NCI-H2029 treated with DMSO at 0.1 percent for 48 hours (cell line): ENCODE measurements around the gene SOX1.

Experiments
- DNase-seq: peaks from one replicate; lab custom pipeline; 2025; lab: John Stamatoyannopoulos, UW

Gene SOX1

GRCh38 chr13:112067116-112067741, at the start of gene SOX1:
Gene SOX1 (plus strand): TSS chr13:112067149. CDS start chr13:112067659, 510 bp downstream.
- DNase-seq: no peak

GRCh38 chr13:112024577-112024976, 42.4 kb upstream of the SOX1 start:
- DNase-seq: no peak

- no peak for DNase-seq
Observed at GRCh38 chr13:112027250-112027649, 39.7 kb upstream of the SOX1 start.

GRCh38 chr13:112028481-112028880, 38.5 kb upstream of the SOX1 start:
- no peak for DNase-seq

GRCh38 chr13:112029143-112029542, 37.8 kb upstream of the SOX1 start:
- DNase-seq: no peak

- DNase-seq: no peak
Observed at GRCh38 chr13:112032186-112032993, 34.6 kb upstream of the SOX1 start.

GRCh38 chr13:112034231-112034630, 32.7 kb upstream of the SOX1 start:
- no peak for DNase-seq

- DNase-seq: no peak
Observed at GRCh38 chr13:112034846-112035245, 32.1 kb upstream of the SOX1 start.

GRCh38 chr13:112042496-112042895, 24.5 kb upstream of the SOX1 start:
- no peak for DNase-seq

GRCh38 chr13:112052213-112052612, 14.7 kb upstream of the SOX1 start:
- DNase-seq: no peak

- no peak for DNase-seq
Observed at GRCh38 chr13:112053167-112053743, 13.7 kb upstream of the SOX1 start.

GRCh38 chr13:112053744-112054615, 13.0 kb upstream of the SOX1 start:
- DNase-seq: no peak

- no peak for DNase-seq
Observed at GRCh38 chr13:112054616-112055015, 12.3 kb upstream of the SOX1 start.

- DNase-seq: no peak
Observed at GRCh38 chr13:112055036-112055914, 11.7 kb upstream of the SOX1 start.

GRCh38 chr13:112055915-112056269, 11.1 kb upstream of the SOX1 start:
- no peak for DNase-seq

- no peak for DNase-seq
Observed at GRCh38 chr13:112056284-112056727, 10.6 kb upstream of the SOX1 start.

- no peak for DNase-seq
Observed at GRCh38 chr13:112056739-112057438, 10.1 kb upstream of the SOX1 start.

- DNase-seq: no peak
Observed at GRCh38 chr13:112057439-112057735, 9.6 kb upstream of the SOX1 start.

- DNase-seq: no peak
Observed at GRCh38 chr13:112057736-112058518, 9.0 kb upstream of the SOX1 start.

- no peak for DNase-seq
Observed at GRCh38 chr13:112058519-112058873, 8.5 kb upstream of the SOX1 start.
